ENCODE results near the gene IGLL5.

DNA sequence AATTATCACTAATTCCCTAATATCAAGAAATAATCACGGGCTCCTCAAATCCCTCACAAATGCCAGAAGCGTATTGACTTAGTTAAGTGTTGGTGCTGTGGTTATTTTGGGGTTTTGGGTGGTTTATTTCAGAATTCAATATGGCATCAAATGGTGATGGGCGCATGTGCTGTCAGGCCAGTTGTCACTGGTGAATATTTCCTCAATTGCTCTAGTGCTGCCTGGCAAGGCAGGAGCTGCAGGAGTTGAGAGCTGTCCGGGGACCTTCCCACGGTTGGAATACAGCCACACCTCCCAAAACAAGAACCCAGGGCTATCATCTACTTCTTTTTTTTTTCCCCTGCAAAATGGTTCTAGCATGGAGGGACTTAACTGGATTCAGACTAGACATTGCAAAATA is 10.3 kb downstream of the IGLL5 start:
- TF ChIP-seq, protein P1, sequence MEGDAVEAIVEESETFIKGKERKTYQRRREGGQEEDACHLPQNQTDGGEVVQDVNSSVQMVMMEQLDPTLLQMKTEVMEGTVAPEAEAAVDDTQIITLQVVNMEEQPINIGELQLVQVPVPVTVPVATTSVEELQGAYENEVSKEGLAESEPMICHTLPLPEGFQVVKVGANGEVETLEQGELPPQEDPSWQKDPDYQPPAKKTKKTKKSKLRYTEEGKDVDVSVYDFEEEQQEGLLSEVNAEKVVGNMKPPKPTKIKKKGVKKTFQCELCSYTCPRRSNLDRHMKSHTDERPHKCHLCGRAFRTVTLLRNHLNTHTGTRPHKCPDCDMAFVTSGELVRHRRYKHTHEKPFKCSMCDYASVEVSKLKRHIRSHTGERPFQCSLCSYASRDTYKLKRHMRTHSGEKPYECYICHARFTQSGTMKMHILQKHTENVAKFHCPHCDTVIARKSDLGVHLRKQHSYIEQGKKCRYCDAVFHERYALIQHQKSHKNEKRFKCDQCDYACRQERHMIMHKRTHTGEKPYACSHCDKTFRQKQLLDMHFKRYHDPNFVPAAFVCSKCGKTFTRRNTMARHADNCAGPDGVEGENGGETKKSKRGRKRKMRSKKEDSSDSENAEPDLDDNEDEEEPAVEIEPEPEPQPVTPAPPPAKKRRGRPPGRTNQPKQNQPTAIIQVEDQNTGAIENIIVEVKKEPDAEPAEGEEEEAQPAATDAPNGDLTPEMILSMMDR (IDR thresholded peaks at IDR 0.05; ENCODE audit: low read depth, low read length, poor library complexity, severe bottlenecking) = no peak
- TF ChIP-seq EZH2phosphoT487 (IDR thresholded peaks at IDR 0.05; ENCODE audit: borderline replicate concordance, low read length) = no peak

All from DOHH2 (cell line).